Activated CD8-positive, alpha-beta memory T cell treated with anti-CD3 and anti-CD28 coated beads for 4 hours (primary cell): ENCODE data around the gene TMPRSS9.
"Not testable (repeated sequence)": the region's sequence is repeated elsewhere in the genome, so short reads cannot be mapped to it uniquely, and the experiment has no call there.

Experiments used
- DNase-seq, 2 donors: peaks; one replicate each; pipeline ENCODE4 v3.0.0-alpha.2; 2020; ENCODE audit warnings: low read depth in 2 of 2

TMPRSS9 gene

GRCh38 chr19:2342656-2343288 is 17.3 kb upstream of the TMPRSS9 start:
- no peak for DNase-seq

DNA sequence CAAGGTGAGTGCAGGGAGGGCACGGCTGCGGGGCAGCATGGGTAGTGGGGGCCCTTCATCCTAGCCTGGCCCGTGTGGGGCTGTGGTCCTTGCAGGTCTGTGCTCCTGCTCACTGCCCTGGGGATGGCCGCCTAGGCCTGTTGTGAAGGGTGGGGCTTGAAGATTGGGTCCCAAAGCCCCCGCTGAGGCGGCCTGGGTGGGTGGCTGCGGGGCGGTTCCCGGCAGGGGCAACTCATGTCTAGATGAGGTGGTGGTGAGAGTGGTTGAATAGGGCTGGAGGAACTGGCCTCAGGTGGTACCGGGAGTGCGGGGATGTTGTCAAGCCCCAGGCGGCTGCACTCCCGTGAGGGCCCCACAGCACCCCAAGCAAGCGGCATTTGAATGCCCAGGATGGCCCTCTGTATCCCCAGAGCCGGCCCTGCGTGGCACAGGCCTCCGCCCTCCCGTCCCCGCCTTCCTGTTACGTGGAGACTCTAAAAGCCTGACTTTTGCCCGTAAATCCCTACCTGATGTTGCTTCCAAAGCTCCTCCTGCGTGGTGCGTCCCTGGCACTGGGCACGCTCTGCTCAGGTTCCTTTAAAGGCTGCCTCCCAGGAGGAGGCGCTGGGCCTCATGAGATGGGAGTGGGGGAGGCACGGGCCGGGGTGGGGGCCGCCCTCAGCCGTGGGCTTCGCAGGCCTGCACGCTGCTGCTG is 16.6 kb upstream of the TMPRSS9 start:
- no peak for DNase-seq

DNA sequence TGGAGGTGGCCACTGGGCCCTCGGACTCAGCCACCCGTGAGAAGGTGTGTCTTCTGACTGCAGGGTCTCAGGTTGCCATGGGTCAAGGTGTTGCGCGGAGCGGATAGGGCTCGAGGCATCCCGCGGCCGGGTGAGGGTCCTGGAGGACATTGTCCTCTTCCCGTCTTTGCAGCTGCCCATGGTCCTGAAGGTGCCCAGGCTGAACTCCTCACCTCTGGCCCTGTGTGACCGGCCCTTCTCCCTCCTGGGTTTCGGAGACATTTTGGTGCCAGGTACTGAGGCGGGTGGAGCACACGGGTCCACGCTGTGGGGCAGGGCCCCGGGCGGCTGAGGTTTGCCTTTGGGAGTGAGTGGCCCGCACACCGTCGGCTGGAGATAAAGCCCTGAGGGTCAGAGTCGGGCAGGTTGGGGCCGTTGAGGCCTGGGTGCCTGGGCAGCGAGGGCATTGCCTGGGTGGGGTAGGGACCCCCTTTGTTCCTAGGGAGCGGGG is 15.6 kb upstream of the TMPRSS9 start:
- no peak for DNase-seq

DNA sequence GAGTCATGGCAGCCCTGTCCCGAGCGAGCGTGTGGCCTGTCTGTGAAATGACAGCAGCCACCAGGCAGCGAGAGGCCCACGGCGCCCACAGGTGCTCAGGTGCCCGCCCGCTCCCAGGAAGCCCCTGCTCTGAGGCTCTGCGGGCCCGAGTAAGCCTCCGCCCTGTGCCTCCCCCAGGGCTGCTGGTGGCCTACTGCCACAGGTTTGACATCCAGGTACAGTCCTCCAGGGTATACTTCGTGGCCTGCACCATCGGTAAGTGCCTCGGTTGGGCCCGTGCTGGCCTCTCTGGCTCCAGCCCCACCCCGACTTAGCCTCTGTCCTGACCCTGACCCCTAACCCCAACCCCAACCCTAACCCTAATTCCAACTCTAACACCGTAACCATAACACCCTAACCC is 15.0 kb upstream of the TMPRSS9 start:
- DNase-seq = no peak

- no peak for DNase-seq
Observed at GRCh38 chr19:2345794-2346663, 14.0 kb upstream of the TMPRSS9 start.

DNA sequence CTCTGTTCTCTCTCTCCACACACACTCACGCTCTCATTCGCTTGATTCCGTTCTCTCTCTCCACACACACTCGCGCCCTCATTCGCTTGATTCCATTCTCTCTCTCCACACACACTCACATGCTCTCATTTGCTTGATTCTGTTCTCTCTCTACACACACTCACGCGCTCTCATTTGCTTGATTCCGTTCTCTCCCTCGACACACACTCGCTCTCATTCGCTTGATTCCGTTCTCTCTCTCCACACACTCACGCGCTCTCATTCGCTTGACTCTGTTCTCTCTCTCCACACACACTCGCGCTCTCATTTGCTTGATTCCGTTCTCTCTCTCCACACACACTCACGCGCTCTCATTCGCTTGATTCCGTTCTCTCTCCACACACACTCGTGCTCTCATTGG is 10.2 kb upstream of the TMPRSS9 start:
- not testable (repeated sequence) for DNase-seq

GRCh38 chr19:2350656-2351055 is 9.4 kb upstream of the TMPRSS9 start:
- no peak for DNase-seq

DNA sequence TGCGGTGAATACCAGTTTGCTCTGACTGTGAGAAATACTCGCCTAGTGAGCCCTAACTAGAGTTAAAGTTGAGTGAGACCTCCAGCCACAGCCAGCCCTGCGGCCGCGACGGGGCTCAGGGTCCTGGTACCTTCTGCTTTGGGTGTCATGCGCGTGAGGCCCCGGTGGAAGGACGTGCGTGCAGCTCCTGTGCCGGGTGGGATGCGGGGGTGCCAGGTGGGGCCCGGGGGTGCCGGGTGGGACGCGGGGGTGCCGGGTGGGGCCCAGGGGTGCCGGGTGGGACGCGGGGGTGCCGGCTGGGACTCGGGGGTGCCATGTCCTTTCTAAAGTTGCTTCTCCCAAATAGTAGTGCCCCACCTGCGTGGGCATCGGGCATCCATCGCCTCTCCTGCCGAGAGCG is 8.5 kb upstream of the TMPRSS9 start:
- DNase-seq = no peak

DNA sequence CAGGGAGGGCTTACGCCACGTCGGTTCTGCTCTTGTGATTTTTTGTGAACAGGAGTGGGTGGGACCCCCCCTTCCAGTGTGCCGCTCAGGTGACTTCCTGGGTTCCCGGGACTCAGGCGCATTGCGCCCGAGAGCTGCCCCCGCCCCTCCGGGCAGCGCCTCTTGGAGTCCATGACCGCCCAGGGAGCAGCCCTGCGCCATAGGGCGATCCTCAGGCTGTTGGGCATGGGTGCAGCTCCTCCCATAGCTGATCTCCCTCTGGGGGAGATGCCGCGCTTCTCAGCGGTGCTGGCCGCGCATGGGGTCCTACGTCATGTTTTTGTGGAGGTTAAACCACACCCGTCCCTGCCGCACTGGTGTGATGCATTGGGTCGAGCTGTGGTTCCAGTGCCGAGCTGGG is 7.9 kb upstream of the TMPRSS9 start:
- no peak for DNase-seq

- no peak for DNase-seq
Observed at GRCh38 chr19:2353159-2353886, 6.7 kb upstream of the TMPRSS9 start.

- no peak for DNase-seq
Observed at GRCh38 chr19:2353887-2354592, 6.0 kb upstream of the TMPRSS9 start.

DNA sequence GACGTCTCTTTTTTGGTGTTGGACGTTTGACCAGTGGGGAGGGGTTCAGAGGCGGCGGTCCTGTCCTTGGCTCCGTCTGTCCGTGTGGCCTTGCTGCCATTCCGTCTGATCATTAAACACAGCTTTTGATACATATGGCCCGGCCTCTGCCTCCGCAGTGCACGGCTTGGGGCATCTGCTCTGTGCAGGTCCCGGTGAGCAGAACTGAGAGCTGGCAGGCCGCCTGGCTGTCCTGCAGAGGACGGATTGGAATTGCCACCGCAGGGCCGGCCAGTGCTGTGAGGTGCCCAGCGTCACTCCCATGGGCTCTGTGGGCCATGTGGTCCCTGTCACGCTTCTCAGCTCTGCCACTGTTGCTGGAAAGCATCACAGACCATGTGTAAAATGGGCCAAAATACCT is 5.4 kb upstream of the TMPRSS9 start:
- DNase-seq = no peak

DNA sequence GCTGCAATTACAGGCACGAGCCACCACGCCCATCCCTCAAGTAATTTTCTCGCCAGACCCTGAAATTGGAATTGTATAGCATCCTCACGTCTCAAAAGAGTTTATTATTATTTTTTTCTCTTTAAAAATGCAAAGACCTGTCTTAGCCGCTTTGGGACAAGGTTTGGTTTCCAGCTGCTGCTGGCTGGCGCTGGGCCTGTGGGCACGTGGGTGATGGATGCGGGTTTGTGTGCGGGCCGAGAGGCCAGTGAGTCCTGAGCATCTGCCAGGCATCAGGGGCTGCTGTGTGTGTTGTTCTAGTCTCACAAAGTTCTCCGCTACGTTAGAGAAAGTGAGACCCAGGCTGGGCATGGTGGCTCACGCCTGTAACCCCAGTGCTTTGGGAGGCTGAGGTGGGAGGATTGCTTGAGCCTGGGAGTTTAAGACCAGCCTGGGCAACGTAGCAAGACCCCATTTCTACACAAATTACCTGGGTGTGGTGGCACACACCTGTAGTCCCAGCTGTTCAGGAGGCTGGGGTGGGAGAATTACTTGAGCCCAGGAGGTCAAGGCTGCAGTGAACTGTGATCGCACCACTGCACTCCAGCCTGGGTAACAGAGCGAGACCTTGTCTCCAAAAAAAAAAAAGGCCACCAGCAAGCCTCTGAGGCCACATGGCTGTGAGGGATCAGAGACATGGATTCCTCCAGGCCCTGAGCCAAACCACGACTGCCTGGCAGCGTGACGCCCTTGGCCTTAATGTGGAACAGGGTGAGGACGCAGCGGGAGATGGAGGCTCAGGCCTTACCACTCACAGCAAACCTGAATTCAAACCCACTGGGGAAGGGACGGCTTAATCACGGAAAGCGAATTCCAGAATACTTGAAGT is 4.7 kb upstream of the TMPRSS9 start:
- no peak for DNase-seq

DNA sequence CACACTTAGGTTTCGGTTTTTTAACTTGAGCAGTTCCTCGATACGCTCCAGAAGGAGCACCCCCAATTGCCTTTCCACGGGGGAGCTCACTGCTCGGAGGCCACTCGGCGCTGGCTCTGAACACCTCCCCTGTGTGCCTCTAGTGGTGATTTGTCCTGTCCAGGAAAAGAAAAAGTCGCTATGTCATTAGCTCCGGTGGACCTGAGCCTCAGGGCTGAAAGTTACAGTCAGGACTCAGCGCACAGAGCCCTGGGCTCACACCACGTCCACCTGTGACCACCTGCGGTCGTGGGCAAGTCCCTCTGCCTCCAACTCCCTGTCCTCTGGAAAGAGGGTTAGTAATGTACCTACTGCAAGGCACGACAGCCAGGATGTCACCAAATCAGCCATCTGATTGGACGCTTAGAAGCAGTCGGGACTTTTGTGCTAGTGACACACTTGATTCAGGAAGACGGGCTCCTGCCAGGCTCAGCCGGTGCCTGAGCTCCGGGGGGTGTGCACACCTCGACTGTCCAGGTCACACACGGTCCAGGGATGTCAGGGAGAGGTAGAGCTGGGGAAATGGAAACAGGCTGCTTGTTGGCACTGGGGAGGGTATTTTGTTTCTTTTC is 3.9 kb upstream of the TMPRSS9 start:
- no peak for DNase-seq

GRCh38 chr19:2357279-2358206 is 2.5 kb upstream of the TMPRSS9 start:
- no peak for DNase-seq

GRCh38 chr19:2358548-2359173 is 1.4 kb upstream of the TMPRSS9 start:
- no peak for DNase-seq

- no peak for DNase-seq
Observed at GRCh38 chr19:2360833-2361232, 768 bp downstream of the TMPRSS9 start.
